ENCODE measurements around the gene SNAPC3.
"Not testable (repeated sequence)": the region's sequence is repeated elsewhere in the genome, so short reads cannot be mapped to it uniquely, and the experiment has no call there.

SNAPC3 gene

GRCh38 chr9:15422372-15423230, at the start of gene SNAPC3:
TSS of gene SNAPC3 (plus strand) at chr9:15422876. CDS start at chr9:15422880, 4 bp downstream.
- DNase-seq = peak; percentile 91

GRCh38 chr9:15373881-15374280, 48.8 kb upstream of the SNAPC3 start:
- no peak for DNase-seq

GRCh38 chr9:15374310-15374709, 48.4 kb upstream of the SNAPC3 start:
- DNase-seq = no peak

- no peak for DNase-seq
These were observed 47.9 kb upstream of the SNAPC3 start for GRCh38 chr9:15374825-15375224.

GRCh38 chr9:15377625-15378540, 44.8 kb upstream of the SNAPC3 start:
- no peak for DNase-seq

- not testable (repeated sequence) for DNase-seq
These were observed 43.4 kb upstream of the SNAPC3 start for GRCh38 chr9:15379317-15379716.

GRCh38 chr9:15379888-15380287, 42.8 kb upstream of the SNAPC3 start:
- DNase-seq = not testable (repeated sequence)

GRCh38 chr9:15381491-15381890, 41.2 kb upstream of the SNAPC3 start:
- no peak for DNase-seq

- no peak for DNase-seq
These were observed 36.2 kb upstream of the SNAPC3 start for GRCh38 chr9:15386465-15386864.

- DNase-seq = no peak
These were observed 33.5 kb upstream of the SNAPC3 start for GRCh38 chr9:15389173-15389572.

GRCh38 chr9:15389631-15390030, 33.0 kb upstream of the SNAPC3 start:
- DNase-seq = no peak

GRCh38 chr9:15390201-15390600, 32.5 kb upstream of the SNAPC3 start:
- no peak for DNase-seq

- no peak for DNase-seq
These were observed 30.3 kb upstream of the SNAPC3 start for GRCh38 chr9:15392363-15392762.

GRCh38 chr9:15400281-15400941, 22.3 kb upstream of the SNAPC3 start:
- DNase-seq = no peak

- DNase-seq = no peak
These were observed 21.4 kb upstream of the SNAPC3 start for GRCh38 chr9:15401266-15401665.

- DNase-seq = no peak
These were observed 19.5 kb upstream of the SNAPC3 start for GRCh38 chr9:15403155-15403554.

GRCh38 chr9:15404171-15404570, 18.5 kb upstream of the SNAPC3 start:
- no peak for DNase-seq

- DNase-seq = peak; percentile 37
These were observed 5.8 kb upstream of the SNAPC3 start for GRCh38 chr9:15416880-15417279.

GRCh38 chr9:15417626-15418025, 5.0 kb upstream of the SNAPC3 start:
- DNase-seq = no peak

- no peak for DNase-seq
These were observed 1.9 kb upstream of the SNAPC3 start for GRCh38 chr9:15420796-15421195.

GRCh38 chr9:15421532-15421931, 1.1 kb upstream of the SNAPC3 start:
- no peak for DNase-seq

GRCh38 chr9:15421990-15422371, 695 bp upstream of the SNAPC3 start:
- DNase-seq = no peak

Data from activated CD8-positive, alpha-beta memory T cell treated with anti-CD3 and anti-CD28 coated beads, Interleukin-2, amount 50 U/mL, for 4 hours (primary cell).